PC-3 (cell line): ENCODE results near the gene GHRHR.

Experiments
- EZH2 ChIP-seq: fragments of 300-600 bp; sonication (generic); IDR thresholded peaks from one replicate; pipeline ENCODE4 v1.6.1; 2017; ENCODE audit warnings: antibody characterized with exemption, mild to moderate bottlenecking, low read length; ENCODE audit not compliant: unreplicated experiment
- EZH2phosphoT487 ChIP-seq: fragments of 300-600 bp; sonication (generic); IDR thresholded peaks from 2 replicates; pipeline ENCODE4 v1.6.1; 2018; ENCODE audit warnings: mild to moderate bottlenecking, antibody characterized with exemption, low read length, borderline replicate concordance
- TF ChIP-seq, protein P1 (sequence below): fragments of 300-600 bp; sonication (generic); conservative IDR thresholded peaks from 2 replicates; pipeline ENCODE4 v1.5.1; 2017; ENCODE audit warnings: antibody characterized with exemption, low read depth, mild to moderate bottlenecking, low read length

GRCh38 chr7:30995536-30995935 is 31.8 kb downstream of the GHRHR start:
- TF ChIP-seq, protein P1, sequence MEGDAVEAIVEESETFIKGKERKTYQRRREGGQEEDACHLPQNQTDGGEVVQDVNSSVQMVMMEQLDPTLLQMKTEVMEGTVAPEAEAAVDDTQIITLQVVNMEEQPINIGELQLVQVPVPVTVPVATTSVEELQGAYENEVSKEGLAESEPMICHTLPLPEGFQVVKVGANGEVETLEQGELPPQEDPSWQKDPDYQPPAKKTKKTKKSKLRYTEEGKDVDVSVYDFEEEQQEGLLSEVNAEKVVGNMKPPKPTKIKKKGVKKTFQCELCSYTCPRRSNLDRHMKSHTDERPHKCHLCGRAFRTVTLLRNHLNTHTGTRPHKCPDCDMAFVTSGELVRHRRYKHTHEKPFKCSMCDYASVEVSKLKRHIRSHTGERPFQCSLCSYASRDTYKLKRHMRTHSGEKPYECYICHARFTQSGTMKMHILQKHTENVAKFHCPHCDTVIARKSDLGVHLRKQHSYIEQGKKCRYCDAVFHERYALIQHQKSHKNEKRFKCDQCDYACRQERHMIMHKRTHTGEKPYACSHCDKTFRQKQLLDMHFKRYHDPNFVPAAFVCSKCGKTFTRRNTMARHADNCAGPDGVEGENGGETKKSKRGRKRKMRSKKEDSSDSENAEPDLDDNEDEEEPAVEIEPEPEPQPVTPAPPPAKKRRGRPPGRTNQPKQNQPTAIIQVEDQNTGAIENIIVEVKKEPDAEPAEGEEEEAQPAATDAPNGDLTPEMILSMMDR: no peak
- no peak for TF ChIP-seq EZH2phosphoT487
- no peak for TF ChIP-seq EZH2
